Astrocyte of the cerebellum (primary cell): ENCODE results near the gene GLCE.

Experiments used
- DNase-seq: peaks from one replicate; pipeline ENCODE4 v3.0.0-alpha.2; 2011; ENCODE audit warnings: low read depth
- H3K4me3 ChIP-seq: 2 replicates; pipeline ENCODE4 v1.5.1; 2011; ENCODE audit warnings: mild to moderate bottlenecking, low read depth, low read length, moderate library complexity
- CTCF ChIP-seq: IDR thresholded peaks from 2 replicates; pipeline ENCODE4 v1.5.1; 2012; ENCODE audit warnings: low read length, low read depth, moderate library complexity, mild to moderate bottlenecking; ENCODE audit errors: missing control alignments
- in situ Hi-C: cut with HindIII; loops from 2 replicates; pipeline ENCODE4 v1.10.0; 2017; ENCODE audit warnings: low sequenced_read_pairs

The GLCE gene

GRCh38 chr15:69143756-69144436 lies 16.5 kb upstream of the GLCE start:
- TF ChIP-seq CTCF: no peak
- no peak overlapping the region for H3K4me3 ChIP-seq
- in situ Hi-C loops: loop anchor here (5.0 kb wide), 1 partner anchor 57 kb away; no protein-coding TSS in a partner anchor
- no peak for DNase-seq

DNA sequence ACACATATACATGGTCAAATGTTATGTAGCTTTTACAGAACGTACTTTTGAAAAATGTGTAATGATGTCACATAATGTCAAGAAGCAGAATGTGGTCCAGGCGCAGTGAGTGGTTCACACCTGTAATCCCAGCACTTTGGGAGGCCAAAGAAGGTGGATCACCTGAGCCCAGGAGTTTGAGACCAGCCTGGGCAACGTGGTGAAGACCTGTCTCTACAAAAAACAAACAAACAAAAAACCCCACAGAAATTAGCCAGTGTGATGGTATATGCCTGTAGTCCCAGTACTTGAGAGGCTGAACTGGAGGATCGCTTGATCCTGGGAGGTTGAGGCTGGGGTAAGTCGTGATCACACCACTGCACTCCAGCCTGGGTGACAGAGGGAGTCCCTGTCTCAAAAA lies 15.9 kb upstream of the GLCE start:
- DNase-seq: no peak
- in situ Hi-C loops: loop anchor here (5.0 kb wide), 1 partner anchor 57 kb away; no protein-coding TSS in a partner anchor
- no peak for TF ChIP-seq CTCF
- H3K4me3 ChIP-seq: no peak overlapping the region

DNA sequence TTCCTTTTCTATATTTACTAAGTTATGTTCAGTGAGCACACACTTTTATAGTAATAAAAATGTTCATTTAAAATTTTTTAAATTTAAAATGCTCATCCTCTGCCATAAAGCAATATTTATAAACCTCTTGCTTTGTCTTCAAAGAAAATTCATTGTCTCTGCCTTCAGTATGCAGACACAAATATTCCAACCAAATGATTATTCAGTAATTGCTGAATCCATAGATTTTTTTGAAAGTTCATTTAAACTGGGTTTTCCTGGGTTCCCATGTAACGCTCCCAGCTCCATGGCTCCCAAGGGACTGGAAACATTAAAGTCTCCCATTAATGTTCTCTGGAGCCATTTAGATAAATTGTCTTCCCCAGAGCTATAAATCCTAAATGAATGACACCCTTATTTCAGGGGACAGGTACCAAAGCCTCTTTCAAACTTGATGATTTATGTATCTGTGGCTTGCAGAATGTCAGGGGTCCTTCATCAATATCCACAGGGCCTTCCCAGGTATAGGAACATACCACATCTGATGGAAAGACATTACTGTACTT lies 15.2 kb upstream of the GLCE start:
- H3K4me3 ChIP-seq: no peak overlapping the region
- no peak for DNase-seq
- in situ Hi-C loops: no loop called here
- no peak for TF ChIP-seq CTCF

DNA sequence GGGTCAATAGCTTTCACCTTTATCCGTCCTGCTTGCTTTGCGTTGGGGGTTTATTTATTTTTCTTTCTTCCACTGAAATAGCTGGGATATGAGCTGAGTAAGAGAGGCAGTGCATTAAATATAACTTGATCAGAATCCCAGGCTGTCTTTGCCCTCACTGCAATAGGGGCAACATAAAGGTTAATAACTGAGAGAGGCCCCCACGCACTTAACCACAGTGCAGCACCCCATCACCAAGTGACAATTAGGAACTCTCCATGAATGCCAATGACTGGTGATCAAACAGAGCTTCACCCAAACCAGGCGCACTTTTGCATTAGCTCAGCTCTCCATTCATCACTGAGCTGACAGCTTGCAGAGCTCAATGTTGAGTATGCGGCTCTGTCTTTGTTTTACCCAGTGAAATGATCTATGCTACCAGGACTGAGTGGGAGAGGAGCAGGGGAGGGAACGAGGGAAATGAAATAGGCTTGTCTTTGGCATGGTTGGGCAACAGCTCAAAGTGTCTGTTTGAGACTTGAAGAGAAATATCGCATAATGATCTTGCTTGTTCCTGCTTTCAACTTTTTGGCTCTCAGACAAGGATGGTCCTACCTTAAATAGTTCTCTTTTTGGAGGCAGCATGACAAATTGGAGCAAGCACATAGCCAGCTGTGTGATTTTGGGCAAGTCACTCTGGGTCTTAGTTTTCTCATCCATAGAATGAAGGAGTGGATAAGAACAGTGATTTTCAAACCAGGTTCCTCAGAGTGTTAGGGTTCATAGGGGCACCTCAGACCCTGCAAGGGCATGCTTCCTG lies 14.5 kb upstream of the GLCE start:
- no peak overlapping the region for H3K4me3 ChIP-seq
- no peak for TF ChIP-seq CTCF
- DNase-seq: no peak
- in situ Hi-C loops: no loop called here

GRCh38 chr15:69146724-69147435 lies 13.6 kb upstream of the GLCE start:
- in situ Hi-C loops: no loop called here
- no peak for TF ChIP-seq CTCF
- H3K4me3 ChIP-seq: no peak overlapping the region

DNA sequence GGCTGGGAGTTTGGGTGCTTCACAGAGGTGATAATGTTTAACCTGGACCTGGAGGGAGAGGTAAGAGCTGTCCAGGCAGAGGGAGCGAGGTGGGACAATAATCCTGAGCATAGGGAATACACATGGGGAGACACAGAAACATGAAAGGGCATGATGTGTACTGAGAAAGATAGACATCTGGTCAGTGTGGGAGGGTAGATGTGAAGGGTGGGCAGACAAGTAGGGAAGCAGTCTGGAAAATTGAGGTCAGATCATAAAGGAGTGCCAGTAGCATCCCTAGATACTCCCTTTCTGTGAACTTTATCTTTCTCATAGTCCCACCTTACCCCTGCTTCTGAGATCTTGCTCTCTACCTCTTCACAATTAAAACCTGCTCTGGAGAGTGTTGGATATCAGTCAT lies 12.0 kb upstream of the GLCE start:
- TF ChIP-seq CTCF: no peak
- in situ Hi-C loops: no loop called here
- H3K4me3 ChIP-seq: no peak overlapping the region
- no peak for DNase-seq

More at GRCh38 chr15:69146724-69147435, 13.6 kb upstream of the GLCE start:
- DNase-seq: no peak
